ENCODE results near the gene PAM. TPM values are rescaled to one million over a fixed set of nuclear protein-coding genes. Genes with fewer than 3 reads are reported as not detected.

Gene PAM
- total RNA-seq, 4 donors from 2014 or later: 102 to 210 (median 172) TPM

GRCh38 chr5:102755686-102756371 lies 724 bp downstream of the PAM start:
- DNase-seq: peak; percentile 59 to 77
- H3K36me3 ChIP-seq: no peaks in the 10 kb centered on the region
- in situ Hi-C loops (cut with MboI; ENCODE audit: low sequenced_read_pairs in 4 of 4) (no loop called here), intact Hi-C loops (cut with DNase I; ENCODE audit: low total_unique reads) (loop anchor here (1.0 to 10.0 kb wide), 4 partner anchors 38 to 509 kb away; partner anchors contain the start of genes GIN1 and PPIP5K2)
- H3K27ac ChIP-seq: peak overlapping the region; percentile 88 to 97 (median 92)
- H3K4me3 ChIP-seq: peak overlapping the region; percentile 63 to 97 (median 88)
- peak; percentile 54 to 67 for ATAC-seq
- H3K27me3 ChIP-seq: no peaks in the 10 kb centered on the region
- H3K4me1 ChIP-seq: peaks cover 45% of the 10 kb centered on the region in 2 donors
- no peak for TF ChIP-seq CTCF (IDR thresholded peaks at IDR 0.05 in 4 of 5, conservative IDR thresholded peaks at IDR 0.05 in 1 of 5)
- TF ChIP-seq POLR2A (IDR thresholded peaks at IDR 0.05): peak; percentile 70 to 80
- H3K9me3 ChIP-seq: no peaks in the 10 kb centered on the region

- Histone ChIP-seq H3K27ac (peak overlapping the region; percentile 88 to 97 (median 92)), H3K36me3 (no peaks in the 10 kb centered on the region), H3K27me3 (no peaks in the 10 kb centered on the region), H3K9me3 (no peaks in the 10 kb centered on the region), H3K4me3 (peak overlapping the region in 1 of 4 donors; percentile 2), H3K4me1 (peaks cover 73% of the 10 kb centered on the region in 2 donors)
- no peak for DNase-seq
- TF ChIP-seq POLR2A (IDR thresholded peaks at IDR 0.05) (no peak), CTCF (IDR thresholded peaks at IDR 0.05 in 4 of 5, conservative IDR thresholded peaks at IDR 0.05 in 1 of 5) (no peak)
- intact Hi-C loops (cut with DNase I; ENCODE audit: low total_unique reads) (loop anchor here (5.0 to 10.0 kb wide), 3 partner anchors 106 to 506 kb away; partner anchors contain the start of genes GIN1 and PPIP5K2), in situ Hi-C loops (cut with MboI; ENCODE audit: low sequenced_read_pairs in 4 of 4) (no loop called here)
- ATAC-seq: peak; percentile 52 to 59
These were observed 3.5 kb downstream of the PAM start for GRCh38 chr5:102758576-102758975.

GRCh38 chr5:102759289-102759688 lies 4.2 kb downstream of the PAM start:
- Histone ChIP-seq H3K9me3 (no peaks in the 10 kb centered on the region), H3K27me3 (no peaks in the 10 kb centered on the region), H3K4me1 (peaks cover 75 to 79% of the 10 kb centered on the region in 2 donors), H3K27ac (peak overlapping the region; percentile 88 to 97 (median 92)), H3K36me3 (no peaks in the 10 kb centered on the region), H3K4me3 (no peak overlapping the region)
- ATAC-seq (no peak), DNase-seq (no peak)
- in situ Hi-C loops (cut with MboI; ENCODE audit: low sequenced_read_pairs in 4 of 4): no loop called here
- TF ChIP-seq POLR2A (IDR thresholded peaks at IDR 0.05) (no peak), CTCF (IDR thresholded peaks at IDR 0.05 in 4 of 5, conservative IDR thresholded peaks at IDR 0.05 in 1 of 5) (no peak)
- intact Hi-C loops (cut with DNase I; ENCODE audit: low total_unique reads): loop anchor here (5.0 to 10.0 kb wide), 3 partner anchors 106 to 506 kb away; partner anchors contain the start of genes GIN1 and PPIP5K2

GRCh38 chr5:102759700-102760099 lies 4.6 kb downstream of the PAM start:
- no peak for TF ChIP-seq POLR2A (IDR thresholded peaks at IDR 0.05)
- intact Hi-C loops (cut with DNase I; ENCODE audit: low total_unique reads): loop anchor here (5.0 to 10.0 kb wide), 3 partner anchors 105 to 505 kb away; partner anchors contain the start of genes GIN1 and PPIP5K2
- in situ Hi-C loops (cut with MboI; ENCODE audit: low sequenced_read_pairs in 4 of 4): no loop called here
- Histone ChIP-seq H3K27me3 (no peaks in the 10 kb centered on the region), H3K27ac (peak overlapping the region; percentile 88 to 97 (median 92)), H3K9me3 (no peaks in the 10 kb centered on the region), H3K36me3 (no peaks in the 10 kb centered on the region), H3K4me1 (peaks cover 75 to 81% of the 10 kb centered on the region in 2 donors), H3K4me3 (no peak overlapping the region)
- no peak for DNase-seq
- ATAC-seq: no peak

GRCh38 chr5:102760815-102761214 lies 5.7 kb downstream of the PAM start:
- Histone ChIP-seq H3K36me3 (no peaks in the 10 kb centered on the region), H3K27me3 (no peaks in the 10 kb centered on the region), H3K4me1 (peaks cover 75 to 89% of the 10 kb centered on the region in 2 donors), H3K4me3 (no peak overlapping the region), H3K27ac (peak overlapping the region; percentile 88 to 97 (median 92)), H3K9me3 (no peaks in the 10 kb centered on the region)
- in situ Hi-C loops (cut with MboI; ENCODE audit: low sequenced_read_pairs in 4 of 4) (no loop called here), intact Hi-C loops (cut with DNase I; ENCODE audit: low total_unique reads) (no loop called here)
- DNase-seq: no peak
- no peak for ATAC-seq
- TF ChIP-seq CTCF (IDR thresholded peaks at IDR 0.05 in 4 of 5, conservative IDR thresholded peaks at IDR 0.05 in 1 of 5) (no peak), POLR2A (IDR thresholded peaks at IDR 0.05) (no peak)
